Fibroblast of skin of back (primary cell): ENCODE measurements around the gene PRSS22.

Source experiments
- DNase-seq: peaks from one replicate; pipeline ENCODE4 v3.0.0-alpha.2; 2013

Gene PRSS22

DNA sequence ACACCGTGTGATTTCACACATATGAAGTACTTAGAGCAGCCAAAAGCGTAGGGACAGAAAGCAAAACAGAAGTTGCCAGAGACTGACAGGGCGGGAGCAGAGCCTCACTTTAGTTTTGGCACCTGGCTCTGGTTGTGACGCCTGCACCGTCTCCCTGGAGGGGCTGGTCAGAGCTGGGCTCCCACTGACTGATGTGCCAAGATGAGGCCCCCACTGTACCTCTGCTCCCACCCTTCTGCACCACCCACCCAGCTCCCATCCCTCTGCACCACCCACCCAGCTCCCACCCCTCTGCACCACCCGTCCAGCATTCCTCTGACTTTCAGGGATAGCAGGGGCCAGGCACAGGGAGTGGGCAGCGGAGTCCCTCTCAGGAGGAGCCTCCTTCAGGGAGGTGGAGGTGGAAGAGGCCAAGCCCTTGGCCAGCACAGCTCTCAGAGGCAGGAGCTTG is 44.2 kb downstream of the PRSS22 start:
- no peak for DNase-seq

GRCh38 chr16:2811703-2812471 is 46.1 kb downstream of the PRSS22 start:
- DNase-seq: no peak

- no peak for DNase-seq
These were observed 47.3 kb downstream of the PRSS22 start for GRCh38 chr16:2810651-2811050.

- no peak for DNase-seq
These were observed 48.7 kb downstream of the PRSS22 start for GRCh38 chr16:2809149-2809760.

DNA sequence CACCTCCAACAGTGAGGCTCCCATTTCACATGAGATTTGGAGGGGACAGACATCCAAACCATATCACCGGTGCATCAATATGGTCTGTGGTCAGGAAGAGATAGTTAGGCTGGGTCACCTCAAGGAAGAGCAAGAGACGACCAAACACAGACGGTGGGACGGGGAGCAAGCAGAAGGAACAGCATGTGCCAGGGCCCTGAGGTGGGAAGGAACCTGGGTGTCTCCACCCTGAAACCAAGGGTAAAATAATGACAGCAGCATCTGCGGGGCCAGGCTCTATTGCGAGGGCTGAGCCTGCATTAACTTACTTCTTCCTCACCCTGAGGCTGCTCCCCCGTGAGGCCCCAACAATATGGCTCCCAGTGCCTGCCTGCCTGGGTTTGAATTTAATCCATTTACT is 49.8 kb downstream of the PRSS22 start:
- no peak for DNase-seq

- no peak for DNase-seq
These were observed 51.7 kb downstream of the PRSS22 start for GRCh38 chr16:2806286-2806685.

GRCh38 chr16:2804728-2805127 is 53.2 kb downstream of the PRSS22 start:
- DNase-seq: no peak

DNA sequence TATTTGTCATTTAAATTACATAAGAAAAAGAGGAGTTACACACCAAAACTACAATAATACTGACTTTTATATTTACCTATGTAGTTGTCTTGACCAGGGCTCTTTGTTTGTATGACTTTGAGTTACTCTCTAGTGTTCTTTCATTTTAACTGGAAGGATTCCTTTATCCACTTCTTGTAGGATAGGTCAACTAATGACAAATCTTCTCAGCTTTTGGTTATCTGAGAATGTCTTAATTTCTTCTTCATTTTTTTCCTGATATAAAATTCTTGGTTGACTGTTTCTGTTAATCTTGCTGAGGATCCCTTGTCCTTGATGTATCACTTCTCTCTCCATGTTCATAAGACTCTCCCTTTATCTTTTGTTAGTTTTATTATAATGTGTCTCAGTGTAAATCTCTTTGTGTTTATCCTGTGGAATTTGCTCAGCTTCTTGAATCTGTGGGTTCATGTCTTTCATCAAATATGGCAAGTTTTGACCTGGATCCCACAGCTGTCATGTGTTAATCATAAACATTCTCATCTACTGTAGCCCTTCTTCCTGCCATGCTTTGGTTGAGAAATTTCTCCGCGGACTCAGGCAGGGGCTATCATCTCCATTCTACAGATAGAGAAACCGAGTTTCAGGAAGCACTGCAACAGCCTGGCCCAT is 54.3 kb downstream of the PRSS22 start:
- DNase-seq: no peak
